WTC11 (cell line): Measurements from ENCODE around the gene RPS29.

ENCODE experiments used
- ESRRA ChIP-seq: sonication (generic); formaldehyde crosslinking; IDR thresholded peaks from 2 replicates; pipeline ENCODE4 v1.8.1; 2022; ENCODE audit warnings: mild to moderate bottlenecking, missing genetic modification reagents, borderline replicate concordance
- FOXJ3 ChIP-seq: sonication (generic); formaldehyde crosslinking; IDR thresholded peaks from 2 replicates; pipeline ENCODE4 v1.9.0; 2021; ENCODE audit warnings: missing genetic modification reagents, mild to moderate bottlenecking, borderline replicate concordance
- NR2C2 ChIP-seq: sonication (generic); formaldehyde crosslinking; IDR thresholded peaks from 2 replicates; pipeline ENCODE4 v1.8.0; 2022; ENCODE audit warnings: mild to moderate bottlenecking, missing genetic modification reagents
- TEAD1 ChIP-seq: sonication (generic); formaldehyde crosslinking; IDR thresholded peaks from 2 replicates; pipeline ENCODE4 v1.8.0; 2022; ENCODE audit warnings: mild to moderate bottlenecking, missing genetic modification reagents
- TP53 ChIP-seq: sonication (generic); formaldehyde crosslinking; IDR thresholded peaks from 2 replicates; pipeline ENCODE4 v1.8.1; 2023; ENCODE audit warnings: mild to moderate bottlenecking, missing genetic modification reagents
- ZNF138 ChIP-seq: sonication (generic); formaldehyde crosslinking; conservative IDR thresholded peaks from 2 replicates; pipeline ENCODE4 v1.8.1; 2022; ENCODE audit warnings: mild to moderate bottlenecking, moderate library complexity, missing genetic modification reagents
- TF ChIP-seq, protein P1 (sequence below): fragments of 200-600 bp; IDR thresholded peaks from 2 replicates; pipeline ENCODE4 v1.8.0; 2022; ENCODE audit warnings: antibody characterized with exemption
- TF ChIP-seq, protein P2 (sequence below): sonication (generic); formaldehyde crosslinking; IDR thresholded peaks from 2 replicates; pipeline ENCODE4 v1.8.1; 2022; ENCODE audit warnings: low read depth, mild to moderate bottlenecking, moderate library complexity, missing genetic modification reagents, borderline replicate concordance
- TF ChIP-seq, protein P3 (sequence below): sonication (generic); formaldehyde crosslinking; IDR thresholded peaks from 2 replicates; pipeline ENCODE4 v1.8.0; 2022; ENCODE audit warnings: mild to moderate bottlenecking, missing genetic modification reagents
- TF ChIP-seq, protein P4 (sequence below): sonication (generic); formaldehyde crosslinking; IDR thresholded peaks from 2 replicates; pipeline ENCODE4 v1.8.1; 2023; ENCODE audit warnings: mild to moderate bottlenecking, missing genetic modification reagents, moderate library complexity
- TF ChIP-seq, protein P5 (sequence below): sonication (generic); formaldehyde crosslinking; IDR thresholded peaks from 2 replicates; pipeline ENCODE4 v1.8.1; 2023; ENCODE audit warnings: mild to moderate bottlenecking, missing genetic modification reagents
- TF ChIP-seq, protein P6 (sequence below): sonication (generic); formaldehyde crosslinking; IDR thresholded peaks from 2 replicates; pipeline ENCODE4 v1.8.1; 2023; ENCODE audit warnings: mild to moderate bottlenecking, moderate library complexity, missing genetic modification reagents

DNA sequence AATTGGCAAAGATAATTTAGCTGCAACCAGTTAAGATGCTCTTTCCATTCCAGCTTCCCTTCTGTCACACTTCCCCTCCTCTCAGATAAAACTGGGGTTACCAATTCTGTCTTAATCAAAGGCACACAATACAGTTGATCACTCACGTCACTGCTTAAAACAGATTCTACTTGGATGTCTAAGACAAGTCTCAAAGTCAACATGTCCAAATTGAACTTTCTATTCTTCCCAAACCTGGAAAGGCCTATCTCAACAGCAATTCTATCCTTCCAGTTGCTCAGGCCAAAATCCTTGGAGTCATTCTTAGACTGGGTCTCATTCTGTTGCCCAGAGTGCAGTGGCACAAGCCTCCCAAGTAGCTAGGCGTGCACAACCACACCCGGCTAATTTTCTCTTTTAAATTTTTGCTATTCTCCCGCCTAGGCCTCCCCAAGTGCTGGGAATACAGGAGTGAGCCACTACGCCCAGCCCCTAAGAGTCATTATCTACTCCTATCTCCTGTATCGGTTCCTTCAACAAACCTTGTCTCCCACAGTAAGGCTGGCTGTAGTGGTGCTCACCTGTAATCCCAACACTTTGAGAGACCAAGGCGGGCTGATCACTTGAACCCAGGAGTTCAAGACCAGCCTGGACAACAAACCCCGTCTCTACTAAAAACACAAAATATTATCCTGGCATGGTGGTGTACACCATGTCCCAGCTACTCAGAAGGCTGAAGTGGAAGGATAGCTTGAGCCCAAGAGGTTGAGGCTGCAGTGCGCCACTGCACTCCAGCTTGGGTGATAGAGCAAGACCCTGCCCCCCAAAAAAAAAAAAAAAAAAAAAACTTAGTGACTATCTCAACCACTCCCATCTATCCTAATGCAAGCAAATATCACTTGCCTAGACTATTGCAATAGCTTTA, 4.7 kb downstream of the RPS29 start:
- TF ChIP-seq, protein P1, sequence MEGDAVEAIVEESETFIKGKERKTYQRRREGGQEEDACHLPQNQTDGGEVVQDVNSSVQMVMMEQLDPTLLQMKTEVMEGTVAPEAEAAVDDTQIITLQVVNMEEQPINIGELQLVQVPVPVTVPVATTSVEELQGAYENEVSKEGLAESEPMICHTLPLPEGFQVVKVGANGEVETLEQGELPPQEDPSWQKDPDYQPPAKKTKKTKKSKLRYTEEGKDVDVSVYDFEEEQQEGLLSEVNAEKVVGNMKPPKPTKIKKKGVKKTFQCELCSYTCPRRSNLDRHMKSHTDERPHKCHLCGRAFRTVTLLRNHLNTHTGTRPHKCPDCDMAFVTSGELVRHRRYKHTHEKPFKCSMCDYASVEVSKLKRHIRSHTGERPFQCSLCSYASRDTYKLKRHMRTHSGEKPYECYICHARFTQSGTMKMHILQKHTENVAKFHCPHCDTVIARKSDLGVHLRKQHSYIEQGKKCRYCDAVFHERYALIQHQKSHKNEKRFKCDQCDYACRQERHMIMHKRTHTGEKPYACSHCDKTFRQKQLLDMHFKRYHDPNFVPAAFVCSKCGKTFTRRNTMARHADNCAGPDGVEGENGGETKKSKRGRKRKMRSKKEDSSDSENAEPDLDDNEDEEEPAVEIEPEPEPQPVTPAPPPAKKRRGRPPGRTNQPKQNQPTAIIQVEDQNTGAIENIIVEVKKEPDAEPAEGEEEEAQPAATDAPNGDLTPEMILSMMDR: no peak
- TF ChIP-seq, protein P2, sequence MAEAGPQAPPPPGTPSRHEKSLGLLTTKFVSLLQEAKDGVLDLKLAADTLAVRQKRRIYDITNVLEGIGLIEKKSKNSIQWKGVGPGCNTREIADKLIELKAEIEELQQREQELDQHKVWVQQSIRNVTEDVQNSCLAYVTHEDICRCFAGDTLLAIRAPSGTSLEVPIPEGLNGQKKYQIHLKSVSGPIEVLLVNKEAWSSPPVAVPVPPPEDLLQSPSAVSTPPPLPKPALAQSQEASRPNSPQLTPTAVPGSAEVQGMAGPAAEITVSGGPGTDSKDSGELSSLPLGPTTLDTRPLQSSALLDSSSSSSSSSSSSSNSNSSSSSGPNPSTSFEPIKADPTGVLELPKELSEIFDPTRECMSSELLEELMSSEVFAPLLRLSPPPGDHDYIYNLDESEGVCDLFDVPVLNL: no peak
- no peak for TF ChIP-seq TEAD1 (CRISPR knock-in tag)
- TF ChIP-seq, protein P3, sequence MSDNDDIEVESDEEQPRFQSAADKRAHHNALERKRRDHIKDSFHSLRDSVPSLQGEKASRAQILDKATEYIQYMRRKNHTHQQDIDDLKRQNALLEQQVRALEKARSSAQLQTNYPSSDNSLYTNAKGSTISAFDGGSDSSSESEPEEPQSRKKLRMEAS (CRISPR knock-in tag): no peak
- no peak for TF ChIP-seq ESRRA
- TF ChIP-seq, protein P4, sequence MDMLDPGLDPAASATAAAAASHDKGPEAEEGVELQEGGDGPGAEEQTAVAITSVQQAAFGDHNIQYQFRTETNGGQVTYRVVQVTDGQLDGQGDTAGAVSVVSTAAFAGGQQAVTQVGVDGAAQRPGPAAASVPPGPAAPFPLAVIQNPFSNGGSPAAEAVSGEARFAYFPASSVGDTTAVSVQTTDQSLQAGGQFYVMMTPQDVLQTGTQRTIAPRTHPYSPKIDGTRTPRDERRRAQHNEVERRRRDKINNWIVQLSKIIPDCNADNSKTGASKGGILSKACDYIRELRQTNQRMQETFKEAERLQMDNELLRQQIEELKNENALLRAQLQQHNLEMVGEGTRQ: no peak
- no peak for TF ChIP-seq FOXJ3 (CRISPR knock-in tag)
- no peak for TF ChIP-seq ZNF138
- TF ChIP-seq, protein P5, sequence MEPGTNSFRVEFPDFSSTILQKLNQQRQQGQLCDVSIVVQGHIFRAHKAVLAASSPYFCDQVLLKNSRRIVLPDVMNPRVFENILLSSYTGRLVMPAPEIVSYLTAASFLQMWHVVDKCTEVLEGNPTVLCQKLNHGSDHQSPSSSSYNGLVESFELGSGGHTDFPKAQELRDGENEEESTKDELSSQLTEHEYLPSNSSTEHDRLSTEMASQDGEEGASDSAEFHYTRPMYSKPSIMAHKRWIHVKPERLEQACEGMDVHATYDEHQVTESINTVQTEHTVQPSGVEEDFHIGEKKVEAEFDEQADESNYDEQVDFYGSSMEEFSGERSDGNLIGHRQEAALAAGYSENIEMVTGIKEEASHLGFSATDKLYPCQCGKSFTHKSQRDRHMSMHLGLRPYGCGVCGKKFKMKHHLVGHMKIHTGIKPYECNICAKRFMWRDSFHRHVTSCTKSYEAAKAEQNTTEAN (CRISPR knock-in tag): no peak
- TF ChIP-seq NR2C2 (CRISPR knock-in tag): no peak
- TF ChIP-seq, protein P6, sequence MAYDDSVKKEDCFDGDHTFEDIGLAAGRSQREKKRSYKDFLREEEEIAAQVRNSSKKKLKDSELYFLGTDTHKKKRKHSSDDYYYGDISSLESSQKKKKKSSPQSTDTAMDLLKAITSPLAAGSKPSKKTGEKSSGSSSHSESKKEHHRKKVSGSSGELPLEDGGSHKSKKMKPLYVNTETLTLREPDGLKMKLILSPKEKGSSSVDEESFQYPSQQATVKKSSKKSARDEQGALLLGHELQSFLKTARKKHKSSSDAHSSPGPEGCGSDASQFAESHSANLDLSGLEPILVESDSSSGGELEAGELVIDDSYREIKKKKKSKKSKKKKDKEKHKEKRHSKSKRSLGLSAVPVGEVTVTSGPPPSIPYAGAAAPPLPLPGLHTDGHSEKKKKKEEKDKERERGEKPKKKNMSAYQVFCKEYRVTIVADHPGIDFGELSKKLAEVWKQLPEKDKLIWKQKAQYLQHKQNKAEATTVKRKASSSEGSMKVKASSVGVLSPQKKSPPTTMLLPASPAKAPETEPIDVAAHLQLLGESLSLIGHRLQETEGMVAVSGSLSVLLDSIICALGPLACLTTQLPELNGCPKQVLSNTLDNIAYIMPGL (CRISPR knock-in tag): no peak
- no peak for TF ChIP-seq TP53 (CRISPR knock-in tag)
